ENCODE measurements around the gene NKIRAS1.

NKIRAS1 gene

GRCh38 chr3:23916886-23917678, at the start of gene NKIRAS1, which contains the start of gene RPL15 (continued):
- TF ChIP-seq REST (tag by site-specific recombination; IDR thresholded peaks at IDR 0.05) = peak; percentile 54; the same call in 1 of the 2 replicates
- TF ChIP-seq ZNF548 (tag by site-specific recombination; IDR thresholded peaks at IDR 0.05) = peak; percentile 18; the same call in 1 of the 2 replicates
- peak; percentile 72; the same call in 1 of the 2 replicates for TF ChIP-seq ZBTB21 (tag by site-specific recombination; IDR thresholded peaks at IDR 0.05)
- peak; percentile 93; the same call in 1 of the 2 replicates for TF ChIP-seq GLI4 (tag by site-specific recombination; IDR thresholded peaks at IDR 0.05)
- TF ChIP-seq EGR2 (tag by site-specific recombination; IDR thresholded peaks at IDR 0.05; ENCODE audit: low read depth) = peak; percentile 51; the same call in 1 of the 2 replicates
- no peak for TF ChIP-seq ZNF549 (tag by site-specific recombination; IDR thresholded peaks at IDR 0.05)
- TF ChIP-seq ZNF221 (tag by site-specific recombination; IDR thresholded peaks at IDR 0.05; ENCODE audit: borderline replicate concordance) = no peak
- peak; percentile 97 for TF ChIP-seq ZNF324 (tag by site-specific recombination; IDR thresholded peaks at IDR 0.05)
- no peak for TF ChIP-seq ZNF530 (tag by site-specific recombination; IDR thresholded peaks at IDR 0.05; ENCODE audit: low read depth)
- TF ChIP-seq, protein P1, sequence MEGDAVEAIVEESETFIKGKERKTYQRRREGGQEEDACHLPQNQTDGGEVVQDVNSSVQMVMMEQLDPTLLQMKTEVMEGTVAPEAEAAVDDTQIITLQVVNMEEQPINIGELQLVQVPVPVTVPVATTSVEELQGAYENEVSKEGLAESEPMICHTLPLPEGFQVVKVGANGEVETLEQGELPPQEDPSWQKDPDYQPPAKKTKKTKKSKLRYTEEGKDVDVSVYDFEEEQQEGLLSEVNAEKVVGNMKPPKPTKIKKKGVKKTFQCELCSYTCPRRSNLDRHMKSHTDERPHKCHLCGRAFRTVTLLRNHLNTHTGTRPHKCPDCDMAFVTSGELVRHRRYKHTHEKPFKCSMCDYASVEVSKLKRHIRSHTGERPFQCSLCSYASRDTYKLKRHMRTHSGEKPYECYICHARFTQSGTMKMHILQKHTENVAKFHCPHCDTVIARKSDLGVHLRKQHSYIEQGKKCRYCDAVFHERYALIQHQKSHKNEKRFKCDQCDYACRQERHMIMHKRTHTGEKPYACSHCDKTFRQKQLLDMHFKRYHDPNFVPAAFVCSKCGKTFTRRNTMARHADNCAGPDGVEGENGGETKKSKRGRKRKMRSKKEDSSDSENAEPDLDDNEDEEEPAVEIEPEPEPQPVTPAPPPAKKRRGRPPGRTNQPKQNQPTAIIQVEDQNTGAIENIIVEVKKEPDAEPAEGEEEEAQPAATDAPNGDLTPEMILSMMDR (tag by site-specific recombination; IDR thresholded peaks at IDR 0.05) = peak; percentile 78; the same call in 1 of the 2 replicates
- peak; percentile 95 for TF ChIP-seq YY2 (tag by site-specific recombination; IDR thresholded peaks at IDR 0.05)
- TF ChIP-seq GLIS1 (tag by site-specific recombination; IDR thresholded peaks at IDR 0.05) = peak; percentile 45
- no peak for TF ChIP-seq OSR2 (tag by site-specific recombination; IDR thresholded peaks at IDR 0.05)
- TF ChIP-seq HOXA7 (CRISPR knock-in tag; IDR thresholded peaks at IDR 0.05; ENCODE audit: borderline replicate concordance) = no peak
- no peak for TF ChIP-seq ZNF704 (tag by site-specific recombination; IDR thresholded peaks at IDR 0.05)
- TF ChIP-seq ZNF335 (tag by site-specific recombination; conservative IDR thresholded peaks at IDR 0.05) = peak; percentile 76
- peak; percentile 52; the same call in 1 of the 2 replicates for TF ChIP-seq ZNF777 (tag by site-specific recombination; IDR thresholded peaks at IDR 0.05; ENCODE audit: borderline replicate concordance)
- TF ChIP-seq, protein P2, sequence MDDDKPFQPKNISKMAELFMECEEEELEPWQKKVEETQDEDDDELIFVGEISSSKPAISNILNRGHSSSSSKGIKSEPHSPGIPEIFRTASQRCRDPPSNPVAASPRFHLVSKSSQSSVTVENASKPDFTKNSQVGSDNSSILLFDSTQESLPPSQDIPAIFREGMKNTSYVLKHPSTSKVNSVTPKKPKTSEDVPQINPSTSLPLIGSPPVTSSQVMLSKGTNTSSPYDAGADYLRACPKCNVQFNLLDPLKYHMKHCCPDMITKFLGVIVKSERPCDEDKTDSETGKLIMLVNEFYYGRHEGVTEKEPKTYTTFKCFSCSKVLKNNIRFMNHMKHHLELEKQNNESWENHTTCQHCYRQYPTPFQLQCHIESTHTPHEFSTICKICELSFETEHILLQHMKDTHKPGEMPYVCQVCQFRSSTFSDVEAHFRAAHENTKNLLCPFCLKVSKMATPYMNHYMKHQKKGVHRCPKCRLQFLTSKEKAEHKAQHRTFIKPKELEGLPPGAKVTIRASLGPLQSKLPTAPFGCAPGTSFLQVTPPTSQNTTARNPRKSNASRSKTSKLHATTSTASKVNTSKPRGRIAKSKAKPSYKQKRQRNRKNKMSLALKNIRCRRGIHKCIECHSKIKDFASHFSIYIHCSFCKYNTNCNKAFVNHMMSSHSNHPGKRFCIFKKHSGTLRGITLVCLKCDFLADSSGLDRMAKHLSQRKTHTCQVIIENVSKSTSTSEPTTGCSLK (tag by site-specific recombination; IDR thresholded peaks at IDR 0.05) = no peak
- TF ChIP-seq, protein P3, sequence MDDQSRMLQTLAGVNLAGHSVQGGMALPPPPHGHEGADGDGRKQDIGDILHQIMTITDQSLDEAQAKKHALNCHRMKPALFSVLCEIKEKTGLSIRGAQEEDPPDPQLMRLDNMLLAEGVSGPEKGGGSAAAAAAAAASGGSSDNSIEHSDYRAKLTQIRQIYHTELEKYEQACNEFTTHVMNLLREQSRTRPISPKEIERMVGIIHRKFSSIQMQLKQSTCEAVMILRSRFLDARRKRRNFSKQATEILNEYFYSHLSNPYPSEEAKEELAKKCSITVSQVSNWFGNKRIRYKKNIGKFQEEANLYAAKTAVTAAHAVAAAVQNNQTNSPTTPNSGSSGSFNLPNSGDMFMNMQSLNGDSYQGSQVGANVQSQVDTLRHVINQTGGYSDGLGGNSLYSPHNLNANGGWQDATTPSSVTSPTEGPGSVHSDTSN (CRISPR knock-in tag; IDR thresholded peaks at IDR 0.05) = no peak
- TF ChIP-seq, protein P4, sequence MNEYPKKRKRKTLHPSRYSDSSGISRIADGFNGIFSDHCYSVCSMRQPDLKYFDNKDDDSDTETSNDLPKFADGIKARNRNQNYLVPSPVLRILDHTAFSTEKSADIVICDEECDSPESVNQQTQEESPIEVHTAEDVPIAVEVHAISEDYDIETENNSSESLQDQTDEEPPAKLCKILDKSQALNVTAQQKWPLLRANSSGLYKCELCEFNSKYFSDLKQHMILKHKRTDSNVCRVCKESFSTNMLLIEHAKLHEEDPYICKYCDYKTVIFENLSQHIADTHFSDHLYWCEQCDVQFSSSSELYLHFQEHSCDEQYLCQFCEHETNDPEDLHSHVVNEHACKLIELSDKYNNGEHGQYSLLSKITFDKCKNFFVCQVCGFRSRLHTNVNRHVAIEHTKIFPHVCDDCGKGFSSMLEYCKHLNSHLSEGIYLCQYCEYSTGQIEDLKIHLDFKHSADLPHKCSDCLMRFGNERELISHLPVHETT (tag by site-specific recombination; IDR thresholded peaks at IDR 0.05) = peak; percentile 90
- TF ChIP-seq ZNF112 (tag by site-specific recombination; IDR thresholded peaks at IDR 0.05) = no peak
- TF ChIP-seq, protein P5, sequence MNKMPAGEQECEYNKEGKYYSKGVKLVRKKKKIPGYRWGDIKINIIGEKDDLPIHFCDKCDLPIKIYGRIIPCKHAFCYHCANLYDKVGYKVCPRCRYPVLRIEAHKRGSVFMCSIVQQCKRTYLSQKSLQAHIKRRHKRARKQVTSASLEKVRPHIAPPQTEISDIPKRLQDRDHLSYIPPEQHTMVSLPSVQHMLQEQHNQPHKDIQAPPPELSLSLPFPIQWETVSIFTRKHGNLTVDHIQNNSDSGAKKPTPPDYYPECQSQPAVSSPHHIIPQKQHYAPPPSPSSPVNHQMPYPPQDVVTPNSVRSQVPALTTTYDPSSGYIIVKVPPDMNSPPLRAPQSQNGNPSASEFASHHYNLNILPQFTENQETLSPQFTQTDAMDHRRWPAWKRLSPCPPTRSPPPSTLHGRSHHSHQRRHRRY (tag by site-specific recombination; IDR thresholded peaks at IDR 0.05) = peak; percentile 90; the same call in 1 of the 2 replicates
- TF ChIP-seq MYNN (tag by site-specific recombination; IDR thresholded peaks at IDR 0.05; ENCODE audit: borderline replicate concordance) = no peak; the same call in 1 of the 2 replicates
